K562 (cell line): ENCODE data around the gene CRAT. TPM values are rescaled to one million over a fixed set of nuclear protein-coding genes. Genes with fewer than 3 reads are reported as not detected.
A peak's percentile ranks its signal among the peaks of the same experiment; 100 is the strongest.

ENCODE experiments used
- ADNP ChIP-seq: fragments of 200-800 bp; sonication (Bioruptor generic); IDR thresholded peaks from 2 replicates; pipeline ENCODE4 v1.6.1; 2016; ENCODE audit warnings: missing genetic modification characterization, missing compliant biosample characterization
- C11orf30 ChIP-seq: fragments of 450-650 bp; IDR thresholded peaks from 2 replicates; pipeline ENCODE4 v1.6.1; 2016; ENCODE audit warnings: low read depth, mild to moderate bottlenecking
- CBX2 ChIP-seq: fragments of 200-600 bp; sonication (generic); IDR thresholded peaks from one replicate; pipeline ENCODE4 v1.6.1; 2012; ENCODE audit warnings: mild to moderate bottlenecking, low read length, inconsistent platforms; ENCODE audit not compliant: insufficient read depth, poor library complexity, severe bottlenecking
- CBX3 ChIP-seq, 2 experiments: IDR thresholded peaks; 1 replicate in 1 of 2; 2 replicates in 1 of 2; pipeline ENCODE4 v1.6.1; 2012; ENCODE audit warnings: inconsistent platforms in 2 of 2, low read length in 2 of 2, borderline replicate concordance in 1 of 2, control low read depth in 1 of 2
- E4F1 ChIP-seq: fragments of 250-450 bp; sonication (Bioruptor Pico); IDR thresholded peaks from 2 replicates; pipeline ENCODE4 v1.5.0; 2021; ENCODE audit warnings: mild to moderate bottlenecking, borderline replicate concordance
- ERF ChIP-seq: fragments of 450-650 bp; formaldehyde crosslinking; IDR thresholded peaks from 2 replicates; pipeline ENCODE4 v1.4.0; 2020; ENCODE audit warnings: mild to moderate bottlenecking, mixed read lengths
- ETV6 ChIP-seq, 3 experiments: fragments of 150-350 bp in 1 of 3; sonication (generic) in 1 of 3; formaldehyde crosslinking in 1 of 3; IDR thresholded peaks; 2 replicates each; pipeline versions ENCODE4 v1.6.1 to v1.8.0; 2014 to 2022; ENCODE audit warnings: borderline replicate concordance in 2 of 3, low read depth in 2 of 3, antibody characterized with exemption in 1 of 3, low read length in 1 of 3, mild to moderate bottlenecking in 1 of 3, missing genetic modification reagents in 1 of 3
- HCFC1 ChIP-seq: IDR thresholded peaks from 2 replicates; pipeline ENCODE4 v1.6.1; 2012; ENCODE audit warnings: low read depth, low read length, improper control_type of control experiment
- HDAC1 ChIP-seq, 2 experiments: fragments of 450-650 bp; IDR thresholded peaks; 2 replicates each; pipeline ENCODE4 v1.6.1; 2016 to 2017; ENCODE audit warnings: inconsistent platforms in 1 of 2, mild to moderate bottlenecking in 1 of 2, moderate library complexity in 1 of 2
- HES1 ChIP-seq: fragments of 450-650 bp; IDR thresholded peaks from 2 replicates; pipeline ENCODE4 v1.6.1; 2016; ENCODE audit warnings: low read depth, mild to moderate bottlenecking, moderate library complexity
- HSF4 ChIP-seq: fragments of 250-450 bp; sonication (Bioruptor Pico); IDR thresholded peaks from 2 replicates; pipeline ENCODE4 v2.1.2; 2022; ENCODE audit warnings: mild to moderate bottlenecking, moderate library complexity, borderline replicate concordance
- KDM1A ChIP-seq, 2 experiments: fragments of 450-650 bp; IDR thresholded peaks; 2 replicates each; pipeline ENCODE4 v1.6.1; 2016; ENCODE audit warnings: mild to moderate bottlenecking in 2 of 2
- LCOR ChIP-seq: sonication (generic); formaldehyde crosslinking; IDR thresholded peaks from 2 replicates; pipeline ENCODE4 v1.8.0; 2022; ENCODE audit warnings: mild to moderate bottlenecking, missing genetic modification reagents
- MTA3 ChIP-seq: fragments of 450-650 bp; formaldehyde crosslinking; IDR thresholded peaks from 2 replicates; pipeline ENCODE4 v1.6.1; 2017; ENCODE audit warnings: mild to moderate bottlenecking, borderline replicate concordance
- MYC ChIP-seq, 2 experiments: fragments of 250-450 bp in 1 of 2; sonication (Bioruptor Pico) in 1 of 2; IDR thresholded peaks; 2 replicates each; pipeline versions ENCODE4 v1.5.1 to v1.6.1; 2012 to 2021; ENCODE audit warnings: low read depth in 2 of 2, borderline replicate concordance in 1 of 2, improper control_type of control experiment in 1 of 2, low read length in 1 of 2, mild to moderate bottlenecking in 1 of 2, moderate library complexity in 1 of 2
- POLR2AphosphoS5 ChIP-seq: IDR thresholded peaks from 2 replicates; pipeline ENCODE4 v1.6.1; 2011; ENCODE audit warnings: mild to moderate bottlenecking, low read depth, low read length, moderate library complexity; ENCODE audit not compliant: control insufficient read depth, insufficient read depth
- POLR2B ChIP-seq: fragments of 450-650 bp; IDR thresholded peaks from 2 replicates; pipeline ENCODE4 v1.6.1; 2018; ENCODE audit warnings: low read depth; ENCODE audit not compliant: partially characterized antibody
- SMAD3 ChIP-seq: fragments of 450-650 bp; formaldehyde crosslinking; conservative IDR thresholded peaks from 2 replicates; pipeline ENCODE4 v1.4.0; 2020; ENCODE audit warnings: mild to moderate bottlenecking
- SRSF7 ChIP-seq: fragments of 200-400 bp; formaldehyde crosslinking; optimal IDR thresholded peaks from 2 replicates; pipeline ENCODE3; 2017; ENCODE audit warnings: mild to moderate bottlenecking, low read depth, low read length
- ZFX ChIP-seq: sonication (generic); formaldehyde crosslinking; IDR thresholded peaks from 2 replicates; pipeline ENCODE4 v1.8.0; 2022; ENCODE audit warnings: mild to moderate bottlenecking, missing genetic modification reagents, moderate library complexity
- ZNF146 ChIP-seq: IDR thresholded peaks from one replicate; pipeline ENCODE4 v1.6.1; 2018; ENCODE audit warnings: missing compliant biosample characterization; ENCODE audit not compliant: unreplicated experiment
- ZNF175 ChIP-seq: fragments of 200-800 bp; sonication (Bioruptor generic); IDR thresholded peaks from 2 replicates; pipeline ENCODE4 v1.6.1; 2016; ENCODE audit warnings: low read depth, mild to moderate bottlenecking, missing genetic modification characterization, missing compliant biosample characterization
- ZNF347 ChIP-seq: fragments of 450-650 bp; formaldehyde crosslinking; IDR thresholded peaks from 2 replicates; pipeline ENCODE4 v1.4.0; 2020; ENCODE audit warnings: low read depth, mild to moderate bottlenecking, moderate library complexity
- ZNF766 ChIP-seq: fragments of 200-800 bp; sonication (Bioruptor generic); conservative IDR thresholded peaks from 2 replicates; pipeline ENCODE4 v1.6.1; 2016; ENCODE audit warnings: missing genetic modification characterization, missing compliant biosample characterization
- polyA plus RNA-seq, 8 experiments: library from polyadenylated mRNA; depleted of rRNA in 4 of 8; stranded (reverse) in 5 of 8; unstranded in 3 of 8; fragments of >200 nt; fragmentation: Nextera tagmentation in 2 of 8; fragmentation: Illumina TruSeq in 1 of 8; extraction: Ambion mirVana in 2 of 8; extraction: Trizol in 1 of 8; gene quantifications; 2 replicates each; pipeline versions ENCODE4 v1.2.1 to v1.2.3, GENCODE V29; 2011 to 2014; ENCODE audit warnings: inconsistent platforms in 1 of 8, missing spikeins in 1 of 8
- total RNA-seq, 7 experiments: library from RNA; depleted of rRNA in 6 of 7; stranded (reverse); fragments of >200 nt in 6 of 7; fragmentation: Illumina TruSeq in 2 of 7; extraction: Trizol in 2 of 7; gene quantifications; 2 replicates each; pipeline versions ENCODE4 v1.2.1 to v1.2.3, GENCODE V29; 2011 to 2021; ENCODE audit warnings: low replicate concordance in 1 of 7

Gene CRAT
- total and polyA plus RNA-seq, 9 of the 15 experiments (the other 6 are each of a cell fraction or from before 2014, with no cell fraction given) = 0.20 to 13.8 (median 5.4) TPM

- TF ChIP-seq ADNP (tag) (no peak), ZNF766 (CRISPR knock-in tag) (peak; percentile 65; the same call in 1 of the 2 replicates), SRSF7 (no peak), ZNF175 (CRISPR knock-in tag) (peak; percentile 75), ZNF347 (CRISPR knock-in tag) (no peak), MYC (IDR thresholded peaks at IDR 0.05; ENCODE audit: low read depth, low read length) (peak; percentile 11), MYC (CRISPR knock-in tag; IDR thresholded peaks at IDR 0.05; ENCODE audit: borderline replicate concordance, low read depth) (no peak), MTA3 (peak; percentile 80; the same call in 1 of the 2 replicates), POLR2B (peak; percentile 99), ERF (peak; percentile 88; the same call in 1 of the 2 replicates), POLR2AphosphoS5 (peak; percentile 92), C11orf30 (no peak), E4F1 (CRISPR knock-in tag) (peak; percentile 19; the same call in 1 of the 2 replicates), CBX2 (no peak), HSF4 (CRISPR knock-in tag) (no peak), KDM1A (IDR thresholded peaks at IDR 0.05) (no peak), HCFC1 (peak; percentile 88), HES1 (no peak), ZFX (CRISPR knock-in tag) (peak; percentile 3; the same call in 1 of the 2 replicates), SMAD3 (CRISPR knock-in tag) (0 out of 2 replicates have a peak, but pooled peaks have one; percentile 58), ZNF146 (CRISPR knock-in tag) (no peak), ETV6 (IDR thresholded peaks at IDR 0.05; ENCODE audit: borderline replicate concordance in 1 of 2, low read depth in 2 of 2, low read length in 1 of 2) (peak in 1 of 2 experiments; percentile 10; a peak in 1 of 4 replicates), ETV6 (CRISPR knock-in tag; IDR thresholded peaks at IDR 0.05; ENCODE audit: borderline replicate concordance) (no peak), CBX3 (IDR thresholded peaks at IDR 0.05; ENCODE audit: borderline replicate concordance in 1 of 2, low read length in 2 of 2) (peak in 1 of 2 experiments; percentile 71; a peak in 1 of 3 replicates), LCOR (CRISPR knock-in tag) (no peak), HDAC1 (IDR thresholded peaks at IDR 0.05) (peak in 1 of 2 experiments; percentile 86; a peak in 2 of 4 replicates)
Measured at GRCh38 chr9:129110740-129111527, at the start of gene CRAT, which contains the start of gene PTPA (continued).
